Measurements from ENCODE around the gene PRDX2.

Gene PRDX2

DNA sequence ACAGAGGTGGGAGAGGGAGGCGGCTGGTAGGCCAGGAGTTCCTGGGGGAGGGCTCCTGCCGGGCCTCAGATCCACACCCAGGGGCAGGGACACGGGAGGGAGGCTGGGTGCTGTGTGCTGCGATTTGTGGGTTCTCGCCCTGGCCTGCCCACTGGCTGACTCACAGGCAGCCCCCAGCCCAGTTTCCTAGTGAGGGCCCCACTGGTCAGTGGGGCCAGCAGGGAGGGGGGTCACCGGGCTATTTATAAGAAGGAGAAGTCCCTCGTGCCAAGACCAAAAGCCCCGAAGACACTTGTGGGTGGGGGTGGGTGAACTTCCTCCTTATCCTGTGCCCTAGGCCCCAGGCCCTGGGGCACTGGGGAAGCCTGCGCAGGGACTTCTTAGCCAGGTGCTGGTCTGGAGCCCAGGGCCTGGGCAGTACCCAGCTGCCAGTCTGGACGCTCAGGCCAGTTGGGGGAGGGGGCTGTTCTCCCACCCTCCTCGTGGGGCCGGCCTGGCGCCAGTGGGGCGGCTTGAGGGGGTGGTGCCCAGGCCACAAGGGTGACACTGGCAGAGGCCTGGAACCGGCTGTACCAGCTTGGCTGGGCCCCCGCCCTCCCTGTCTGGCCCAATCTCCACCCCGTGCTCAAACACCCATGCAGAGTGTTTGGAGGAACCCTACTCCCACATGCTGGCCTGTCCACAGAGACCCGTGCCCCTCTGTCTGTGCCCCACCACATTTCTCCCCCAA lies 15.3 kb downstream of the PRDX2 start:
- DNase-seq = no peak
- in situ Hi-C loops (cut with HindIII; ENCODE audit: low pct_ligation_motif_present, low pct_unique_long_range_greater_than_20kb, low sequenced_read_pairs) = no loop called here

GRCh38 chr19:12785431-12786031 lies 16.1 kb downstream of the PRDX2 start:
- in situ Hi-C loops (cut with HindIII; ENCODE audit: low pct_ligation_motif_present, low pct_unique_long_range_greater_than_20kb, low sequenced_read_pairs) = no loop called here
- DNase-seq = no peak

DNA sequence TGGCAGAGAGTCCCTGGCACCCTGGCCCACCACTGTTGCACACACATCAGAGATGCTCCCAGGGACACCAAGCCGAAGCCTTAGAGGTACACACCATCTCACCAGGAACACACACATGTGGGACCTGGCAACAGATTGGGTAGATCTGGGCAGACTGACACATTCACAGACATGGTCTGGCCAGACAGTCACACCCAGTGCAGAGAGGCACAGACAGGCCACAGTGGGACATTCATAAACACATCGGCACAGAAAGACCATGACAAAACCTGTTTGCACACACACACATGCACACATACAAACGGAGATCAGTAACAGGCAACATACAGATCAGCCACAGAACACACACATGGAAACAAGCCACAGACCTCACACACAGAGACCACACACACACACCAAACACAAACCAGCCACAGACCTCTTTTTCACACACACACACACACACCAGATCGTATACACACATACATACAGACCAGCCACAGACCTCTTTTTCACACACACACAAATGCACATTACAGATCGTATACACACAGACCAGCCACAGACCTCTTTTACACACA lies 16.6 kb downstream of the PRDX2 start:
- DNase-seq = no peak
- in situ Hi-C loops (cut with HindIII; ENCODE audit: low pct_ligation_motif_present, low pct_unique_long_range_greater_than_20kb, low sequenced_read_pairs) = no loop called here

DNA sequence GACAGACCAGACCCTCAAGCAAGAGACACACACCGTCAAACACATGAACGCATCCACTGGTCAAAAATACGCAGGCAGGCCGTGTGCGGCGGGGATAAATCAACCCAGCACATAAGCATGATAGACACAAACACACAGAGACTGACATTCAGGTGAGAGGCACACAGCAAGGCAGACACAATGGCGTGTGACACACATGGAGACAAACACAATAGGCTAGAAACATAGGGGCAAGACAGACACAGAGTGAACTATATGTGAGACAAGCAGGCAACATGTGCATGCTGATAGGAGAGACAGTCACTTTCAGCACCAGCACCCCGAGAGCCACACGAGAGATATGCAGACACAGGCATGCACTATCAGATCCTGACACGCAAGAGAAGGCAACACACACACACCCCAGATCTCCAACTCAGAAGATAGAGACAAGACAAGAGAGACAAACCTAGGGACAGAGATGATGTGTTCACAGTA lies 17.2 kb downstream of the PRDX2 start:
- DNase-seq = no peak
- in situ Hi-C loops (cut with HindIII; ENCODE audit: low pct_ligation_motif_present, low pct_unique_long_range_greater_than_20kb, low sequenced_read_pairs) = no loop called here

DNA sequence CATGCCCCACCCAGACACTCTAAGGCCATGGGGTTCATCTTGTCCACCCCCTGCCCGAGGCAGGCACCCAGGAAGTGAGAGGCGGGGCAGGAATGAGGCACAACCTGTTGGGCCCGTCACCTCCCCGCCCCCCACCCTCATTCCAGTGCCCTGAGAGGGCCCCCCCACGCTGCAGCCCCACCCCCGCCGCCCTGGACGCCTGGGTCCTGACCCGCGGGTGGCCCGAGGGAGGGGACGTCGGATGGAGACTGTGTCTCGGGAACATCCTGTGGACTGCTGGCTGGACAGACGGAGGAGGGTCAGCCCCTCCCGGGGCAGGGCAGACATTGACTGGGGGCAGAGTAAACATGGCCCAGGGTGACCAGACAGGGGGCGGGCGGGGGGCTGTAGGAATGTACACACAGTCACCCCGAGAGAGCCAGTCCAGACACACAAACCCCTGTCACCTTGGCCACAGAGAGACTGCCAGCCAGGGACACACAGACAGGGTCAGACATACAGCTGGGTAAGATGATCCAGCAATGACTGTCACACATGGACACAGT lies 17.7 kb downstream of the PRDX2 start:
- in situ Hi-C loops (cut with HindIII; ENCODE audit: low pct_ligation_motif_present, low pct_unique_long_range_greater_than_20kb, low sequenced_read_pairs) = no loop called here
- no peak for DNase-seq

DNA sequence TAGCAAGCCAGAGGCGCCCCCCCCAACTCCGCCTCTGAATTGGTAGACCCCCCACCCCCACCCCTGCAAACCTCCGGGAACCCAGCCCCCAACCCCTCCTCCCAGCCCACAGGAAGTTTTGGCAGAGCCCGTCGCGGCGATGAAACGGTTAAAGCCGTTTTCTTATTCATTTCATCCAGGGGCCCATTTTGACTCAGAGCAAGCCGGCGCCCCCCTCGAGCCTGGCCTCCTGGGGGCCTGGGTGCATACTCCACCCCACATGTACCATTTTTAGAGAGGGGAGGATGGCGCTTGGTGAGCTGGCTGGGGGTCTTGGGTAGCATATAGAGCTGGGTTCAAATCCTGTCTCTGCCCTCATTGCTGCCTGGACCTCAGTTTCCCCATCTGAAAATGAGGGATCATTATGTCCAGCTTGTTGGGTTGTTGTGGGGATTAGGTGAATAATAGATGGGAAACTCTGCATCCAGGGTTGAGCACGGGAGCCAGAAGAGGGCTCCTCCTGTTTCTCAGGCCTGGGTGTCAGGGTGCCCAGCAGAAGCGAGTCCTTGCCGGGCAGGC lies 18.2 kb downstream of the PRDX2 start:
- in situ Hi-C loops (cut with HindIII; ENCODE audit: low pct_ligation_motif_present, low pct_unique_long_range_greater_than_20kb, low sequenced_read_pairs) = no loop called here
- DNase-seq = no peak

GRCh38 chr19:12782424-12783290 lies 18.9 kb downstream of the PRDX2 start:
- peak; percentile 52 for DNase-seq
- in situ Hi-C loops (cut with HindIII; ENCODE audit: low pct_ligation_motif_present, low pct_unique_long_range_greater_than_20kb, low sequenced_read_pairs) = no loop called here

- no peak for DNase-seq
- in situ Hi-C loops (cut with HindIII; ENCODE audit: low pct_ligation_motif_present, low pct_unique_long_range_greater_than_20kb, low sequenced_read_pairs) = no loop called here
These were observed 19.5 kb downstream of the PRDX2 start for GRCh38 chr19:12782174-12782423.

GRCh38 chr19:12779162-12779993 lies 22.2 kb downstream of the PRDX2 start:
- no peak for DNase-seq

GRCh38 chr19:12778905-12779161 lies 22.8 kb downstream of the PRDX2 start:
- DNase-seq = no peak
- in situ Hi-C loops (cut with HindIII; ENCODE audit: low pct_ligation_motif_present, low pct_unique_long_range_greater_than_20kb, low sequenced_read_pairs) = no loop called here

More at GRCh38 chr19:12779162-12779993, 22.2 kb downstream of the PRDX2 start:
- in situ Hi-C loops (cut with HindIII; ENCODE audit: low pct_ligation_motif_present, low pct_unique_long_range_greater_than_20kb, low sequenced_read_pairs) = no loop called here

DNA sequence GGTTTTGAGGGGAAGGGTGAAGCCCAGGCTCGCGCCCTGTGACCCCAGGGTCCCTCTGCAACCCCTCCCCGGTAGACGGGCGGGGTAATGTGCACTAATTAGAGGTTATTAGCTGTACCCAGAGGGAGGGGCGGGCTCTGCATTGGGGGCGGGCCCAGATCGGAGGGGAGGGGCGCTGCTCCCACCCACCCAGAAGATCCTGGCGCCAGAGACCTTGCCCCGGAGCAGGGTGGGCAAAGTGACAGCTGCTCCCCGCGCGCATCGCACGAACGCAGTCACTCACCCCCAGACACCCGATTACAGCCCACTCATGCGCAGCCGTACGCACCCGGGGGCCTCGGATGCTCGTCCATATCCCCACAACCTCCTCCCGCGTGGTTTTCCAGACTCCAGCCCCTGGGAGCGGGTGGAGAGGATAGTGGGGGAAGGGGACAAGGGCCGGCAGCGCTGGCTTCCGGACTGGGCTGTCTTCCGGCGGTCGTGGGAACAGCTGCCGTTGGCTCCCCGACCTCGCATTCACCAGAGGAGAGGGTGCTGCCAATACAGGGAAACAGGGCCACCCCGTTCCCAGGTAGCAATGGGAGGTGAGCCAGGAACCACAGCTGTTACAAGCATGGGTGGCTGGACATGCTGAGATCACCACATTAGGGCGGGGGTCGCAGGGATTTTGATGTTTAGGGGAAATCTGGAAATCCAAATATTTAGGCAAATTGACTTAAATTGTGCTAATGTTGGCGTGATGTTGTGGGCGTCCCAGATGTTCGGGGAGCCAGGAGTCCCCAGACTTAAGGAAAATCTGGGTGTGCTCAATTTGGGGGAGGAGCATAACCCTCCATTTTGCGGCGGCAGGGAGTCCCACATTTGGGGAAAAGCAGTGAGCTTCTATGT lies 23.3 kb downstream of the PRDX2 start:
- DNase-seq = peak; percentile 57
- in situ Hi-C loops (cut with HindIII; ENCODE audit: low pct_ligation_motif_present, low pct_unique_long_range_greater_than_20kb, low sequenced_read_pairs) = no loop called here

DNA sequence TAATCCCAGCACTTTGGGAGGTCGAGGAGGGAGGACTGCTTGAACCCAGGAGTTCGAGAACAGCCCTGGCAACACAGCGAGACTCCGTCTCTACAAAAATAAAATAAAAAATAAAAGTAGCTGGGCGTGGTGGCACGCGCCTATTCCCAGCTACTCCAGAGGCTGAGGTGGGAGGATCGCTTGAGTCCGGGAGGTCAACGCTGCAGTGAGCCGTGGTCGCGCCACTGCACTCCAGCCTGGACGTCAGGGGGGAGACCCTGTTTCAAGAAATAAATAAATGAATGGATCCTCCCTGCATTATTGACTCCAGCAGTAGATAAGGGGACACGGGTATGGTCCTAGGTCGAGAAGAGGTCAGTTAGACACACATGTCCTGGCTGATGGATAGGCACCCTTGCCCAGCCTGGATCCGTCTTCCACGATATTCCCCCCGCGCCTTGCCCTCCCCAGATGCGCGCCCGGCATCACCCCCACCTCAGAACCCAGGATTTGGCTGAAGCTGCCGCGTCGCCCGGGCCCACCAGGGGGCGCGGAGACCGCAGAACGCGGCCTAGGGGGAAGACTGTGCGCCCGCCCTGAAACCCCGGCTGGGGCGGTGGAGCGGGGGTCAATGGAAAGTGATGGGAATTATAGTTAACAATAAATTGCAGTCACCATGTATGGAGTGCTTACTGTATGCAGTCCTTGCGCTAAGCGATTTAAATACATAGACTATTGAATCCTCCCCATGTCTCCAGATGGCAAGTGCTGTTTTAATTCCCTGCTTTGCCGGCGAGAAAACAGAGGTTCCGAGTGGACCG lies 24.2 kb downstream of the PRDX2 start:
- in situ Hi-C loops (cut with HindIII; ENCODE audit: low pct_ligation_motif_present, low pct_unique_long_range_greater_than_20kb, low sequenced_read_pairs) = no loop called here
- DNase-seq = peak; percentile 71

GRCh38 chr19:12774588-12775555 lies 26.7 kb downstream of the PRDX2 start, which contains the start of gene HOOK2:
Gene HOOK2, minus strand, starts transcription at chr19:12775552. Its CDS starts 103 bp downstream, at chr19:12775449.
- in situ Hi-C loops (cut with HindIII; ENCODE audit: low pct_ligation_motif_present, low pct_unique_long_range_greater_than_20kb, low sequenced_read_pairs) = no loop called here
- no peak for DNase-seq

GRCh38 chr19:12773571-12773970 lies 28.0 kb downstream of the PRDX2 start:
- DNase-seq = peak; percentile 54
- in situ Hi-C loops (cut with HindIII; ENCODE audit: low pct_ligation_motif_present, low pct_unique_long_range_greater_than_20kb, low sequenced_read_pairs) = no loop called here

DNA sequence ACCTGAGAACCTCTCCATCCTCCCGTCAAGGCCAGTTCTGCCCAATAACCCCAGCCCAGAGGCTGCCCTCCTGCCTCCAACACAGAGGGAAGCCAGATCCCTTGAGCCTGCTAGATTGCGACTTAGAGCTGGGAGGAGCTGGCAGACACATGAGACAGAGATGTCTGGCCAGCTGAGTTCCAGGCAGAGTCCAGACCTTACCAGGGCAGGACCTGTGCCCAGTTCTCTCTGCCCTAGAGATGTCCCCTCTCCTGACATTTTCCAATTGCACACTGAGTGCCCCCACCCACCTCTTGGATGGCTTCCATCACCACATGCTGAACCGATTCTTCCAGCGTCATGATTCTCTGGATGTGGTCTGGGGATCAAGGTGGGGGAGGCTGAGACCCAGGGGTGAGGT lies 29.3 kb downstream of the PRDX2 start:
- DNase-seq = no peak
- in situ Hi-C loops (cut with HindIII; ENCODE audit: low pct_ligation_motif_present, low pct_unique_long_range_greater_than_20kb, low sequenced_read_pairs) = no loop called here
